Subcutaneous abdominal adipose tissue (tissue), 5 donors: ENCODE measurements around the gene CDC34.

Source experiments
- H3K27ac ChIP-seq: one replicate; pipeline ENCODE4 v1.7.0; 2013; ENCODE audit warnings: low read depth, mild to moderate bottlenecking, inconsistent platforms, low read length, moderate library complexity
- H3K27me3 ChIP-seq, 5 donors: one replicate each; pipeline ENCODE4 v1.7.0; 2013; ENCODE audit warnings: low read length in 5 of 5, inconsistent platforms in 1 of 5; ENCODE audit not compliant: control insufficient read depth in 5 of 5, insufficient read depth in 4 of 5
- H3K36me3 ChIP-seq, 5 donors: one replicate each; pipeline ENCODE4 v1.7.0; 2013; ENCODE audit warnings: low read length in 5 of 5; ENCODE audit not compliant: control insufficient read depth in 5 of 5, insufficient read depth in 5 of 5
- H3K4me1 ChIP-seq, 5 donors: one replicate each; pipeline ENCODE4 v1.7.0; 2013; ENCODE audit warnings: low read length in 5 of 5, mild to moderate bottlenecking in 3 of 5, moderate library complexity in 1 of 5; ENCODE audit not compliant: control insufficient read depth in 5 of 5, insufficient read depth in 5 of 5
- H3K4me3 ChIP-seq, 5 donors: one replicate each; pipeline ENCODE4 v1.7.0; 2013; ENCODE audit warnings: low read length in 5 of 5, low read depth in 1 of 5
- H3K9ac ChIP-seq, 5 donors: one replicate each; pipeline ENCODE4 v1.7.0; 2013; ENCODE audit warnings: low read length in 5 of 5, mild to moderate bottlenecking in 4 of 5, moderate library complexity in 3 of 5
- H3K9me3 ChIP-seq, 5 donors: one replicate each; pipeline ENCODE4 v1.7.0; 2013; ENCODE audit warnings: low read length in 5 of 5; ENCODE audit not compliant: control insufficient read depth in 5 of 5
- donor health status: healthy.
- donor health status: healthy.
- donor health status: healthy.
- donor health status: healthy.
- donor health status: healthy.

The CDC34 gene

DNA sequence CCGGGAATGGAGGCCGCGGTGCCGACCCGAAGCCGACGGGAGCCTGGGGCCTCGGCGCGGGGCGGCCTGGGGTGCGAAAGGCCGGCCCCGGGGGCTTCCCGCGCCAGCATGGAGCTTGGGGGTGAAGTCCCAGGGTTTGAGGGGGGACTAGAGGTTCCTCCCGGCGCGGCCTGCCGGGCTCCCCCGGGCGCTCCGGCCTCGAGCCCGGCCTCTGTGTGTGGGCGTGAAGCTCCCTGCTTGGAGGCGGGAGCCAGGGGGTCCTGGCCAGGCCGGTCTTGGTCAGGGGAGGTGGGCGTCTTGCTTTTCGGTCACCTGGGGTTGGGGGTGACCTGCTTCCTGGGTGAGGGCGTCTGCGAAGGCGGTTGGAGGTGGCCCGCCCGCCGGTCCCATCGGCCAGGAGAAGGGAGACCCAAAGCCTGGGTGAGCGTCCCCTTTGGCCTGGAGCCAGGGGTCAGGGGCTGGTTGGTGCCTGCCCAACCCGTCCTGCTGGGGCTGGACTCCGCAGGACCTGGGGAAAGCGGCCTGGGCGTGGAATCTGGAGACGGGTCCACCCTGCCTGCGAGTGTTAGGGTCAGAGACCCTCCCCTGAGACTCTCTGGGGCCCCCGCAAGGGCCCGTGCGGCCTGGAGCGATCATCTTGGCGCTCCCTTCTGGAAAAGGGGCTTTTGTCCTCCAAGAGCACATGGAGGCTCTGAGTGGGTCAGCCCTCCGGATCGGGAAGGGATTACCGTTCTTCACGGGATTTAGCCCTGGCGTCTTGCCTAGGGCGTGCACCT is 41.4 kb downstream of the CDC34 start:
- Histone ChIP-seq H3K4me1 (peaks cover 4 to 60% (median 50%) of the 10 kb centered on the region in 5 donors), H3K27ac (peak overlapping the region; percentile 76), H3K9me3 (no peaks in the 10 kb centered on the region)

GRCh38 chr19:573519-573825 is 41.9 kb downstream of the CDC34 start:
- no peaks in the 10 kb centered on the region for H3K9me3 ChIP-seq
- peak overlapping the region; percentile 48 to 98 (median 92) for H3K9ac ChIP-seq
- peak overlapping the region; percentile 86 to 95 (median 91) for H3K4me3 ChIP-seq
- H3K4me1 ChIP-seq: peaks cover 4 to 60% (median 50%) of the 10 kb centered on the region in 5 donors
- H3K27me3 ChIP-seq: no peaks in the 10 kb centered on the region
- H3K36me3 ChIP-seq: peaks cover 0 to 12% (median 7%) of the 10 kb centered on the region in 5 donors
- H3K27ac ChIP-seq: peak overlapping the region; percentile 76

More for the DNA sequence above, 41.4 kb downstream of the CDC34 start:
- peaks cover 0 to 7% (median 4%) of the 10 kb centered on the region in 5 donors for H3K36me3 ChIP-seq
- peak overlapping the region; percentile 48 to 98 (median 92) for H3K9ac ChIP-seq
- peak overlapping the region; percentile 86 to 95 (median 91) for H3K4me3 ChIP-seq
- no peaks in the 10 kb centered on the region for H3K27me3 ChIP-seq

DNA sequence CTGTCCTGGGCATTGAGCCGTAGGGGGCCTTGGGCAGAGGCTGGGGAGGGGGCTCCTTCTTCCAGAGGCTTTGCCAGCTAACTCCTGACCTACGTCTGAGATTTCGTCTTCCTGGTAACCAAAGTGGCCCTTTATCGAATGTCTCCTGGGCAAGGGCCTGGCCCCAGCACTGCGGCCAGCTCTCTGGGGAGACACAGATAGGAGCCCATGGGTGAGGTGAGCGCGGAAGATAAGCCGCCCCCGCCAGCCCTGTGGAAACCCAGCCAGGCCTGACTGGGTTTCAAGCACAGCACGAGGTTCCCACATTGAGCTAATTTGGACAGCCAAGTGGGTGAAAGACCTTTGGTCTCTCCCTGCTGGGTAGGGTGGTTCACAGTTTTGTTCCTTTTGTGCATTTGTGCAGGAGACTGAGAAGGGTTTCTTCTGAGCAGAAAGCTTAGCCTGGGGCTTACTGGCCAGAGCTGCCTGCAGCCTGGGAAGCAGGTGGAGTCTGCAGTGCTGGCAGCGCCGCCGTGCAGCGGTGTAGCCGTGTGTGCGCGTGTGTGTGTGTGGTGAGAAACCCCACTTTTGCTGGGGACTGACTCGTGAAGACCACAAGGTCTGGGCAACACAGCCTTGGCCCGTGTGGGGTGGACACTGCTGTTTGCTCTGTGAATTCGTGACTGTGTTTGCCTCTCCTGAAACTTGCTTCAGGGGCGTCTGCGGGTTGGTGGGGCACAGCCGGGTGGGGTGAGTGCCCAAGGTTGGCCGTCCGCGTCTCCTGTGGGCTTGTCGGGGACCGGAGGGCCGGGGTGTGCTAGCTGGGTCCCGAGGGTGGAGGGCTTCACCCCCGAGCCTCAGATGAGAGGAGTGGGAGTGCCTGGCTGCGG is 43.3 kb downstream of the CDC34 start:
- H3K27me3 ChIP-seq: no peaks in the 10 kb centered on the region
- H3K27ac ChIP-seq: peak overlapping the region; percentile 62
- H3K9ac ChIP-seq: peak overlapping the region in 2 of 5 donors; percentile 61 to 74
- peaks cover 0 to 25% (median 12%) of the 10 kb centered on the region in 5 donors for H3K36me3 ChIP-seq
- H3K4me1 ChIP-seq: peaks cover 4 to 60% (median 50%) of the 10 kb centered on the region in 5 donors
- no peaks in the 10 kb centered on the region for H3K9me3 ChIP-seq
- H3K4me3 ChIP-seq: peak overlapping the region in 4 of 5 donors; percentile 52 to 75 (median 56)

- Histone ChIP-seq H3K9me3 (no peaks in the 10 kb centered on the region), H3K27me3 (no peaks in the 10 kb centered on the region), H3K9ac (peak overlapping the region in 1 of 5 donors; percentile 61), H3K27ac (no peak overlapping the region), H3K4me3 (peak overlapping the region in 4 of 5 donors; percentile 52 to 75 (median 56)), H3K4me1 (peaks cover 4 to 60% (median 50%) of the 10 kb centered on the region in 5 donors), H3K36me3 (peaks cover 0 to 32% (median 20%) of the 10 kb centered on the region in 5 donors)
Measured at GRCh38 chr19:575527-576506, 44.3 kb downstream of the CDC34 start.

DNA sequence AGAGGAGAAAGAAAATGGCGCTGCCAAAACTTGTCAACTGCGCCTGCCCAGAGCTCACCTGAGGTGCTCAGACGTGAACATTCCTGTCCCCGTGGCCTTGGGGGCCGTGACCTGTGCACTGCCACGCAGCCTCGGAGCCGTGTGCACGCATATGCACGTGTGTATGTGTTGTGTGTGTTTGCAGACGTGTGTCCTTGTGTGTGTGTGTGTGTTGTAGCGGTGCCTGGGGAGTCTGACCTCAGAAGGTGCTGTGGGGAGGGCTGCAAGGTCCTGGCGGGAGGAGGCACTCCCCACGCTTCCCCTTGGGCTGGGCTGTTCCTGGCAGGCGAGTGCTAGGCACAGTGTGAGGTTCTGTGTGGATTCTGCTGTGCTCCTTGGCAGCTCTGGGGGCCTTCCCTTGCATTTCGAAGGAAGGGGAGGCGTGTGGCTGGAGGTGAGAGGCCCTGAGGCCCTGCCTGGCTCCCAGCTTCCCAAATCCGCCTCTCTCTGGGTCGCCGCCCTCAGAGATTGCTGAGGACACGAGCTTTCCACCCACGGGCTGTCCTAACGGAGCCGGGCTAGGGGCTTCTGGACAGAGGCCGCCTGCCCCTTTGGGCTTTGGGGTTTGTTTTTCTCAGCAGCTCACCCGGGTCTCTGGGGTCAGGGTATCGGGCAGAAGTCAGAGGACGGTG is 45.3 kb downstream of the CDC34 start:
- Histone ChIP-seq H3K27ac (no peak overlapping the region), H3K27me3 (no peaks in the 10 kb centered on the region), H3K4me3 (no peak overlapping the region), H3K9ac (no peak overlapping the region), H3K36me3 (peaks cover 0 to 41% (median 28%) of the 10 kb centered on the region in 5 donors), H3K4me1 (peaks cover 4 to 49% (median 39%) of the 10 kb centered on the region in 5 donors), H3K9me3 (no peaks in the 10 kb centered on the region)

- Histone ChIP-seq H3K27ac (no peak overlapping the region), H3K27me3 (no peaks in the 10 kb centered on the region), H3K4me1 (peaks cover 4 to 47% (median 38%) of the 10 kb centered on the region in 5 donors), H3K9me3 (no peaks in the 10 kb centered on the region), H3K36me3 (peaks cover 0 to 46% (median 32%) of the 10 kb centered on the region in 5 donors), H3K4me3 (no peak overlapping the region), H3K9ac (no peak overlapping the region)
Measured at GRCh38 chr19:577439-578392, 46.2 kb downstream of the CDC34 start.

- Histone ChIP-seq H3K27ac (no peak overlapping the region), H3K9me3 (no peaks in the 10 kb centered on the region), H3K4me3 (no peak overlapping the region), H3K9ac (no peak overlapping the region), H3K36me3 (peaks cover 0 to 55% (median 42%) of the 10 kb centered on the region in 5 donors), H3K4me1 (peaks cover 4 to 40% (median 32%) of the 10 kb centered on the region in 5 donors), H3K27me3 (no peaks in the 10 kb centered on the region)
Measured at GRCh38 chr19:579111-579841, 47.7 kb downstream of the CDC34 start.

- Histone ChIP-seq H3K27ac (no peak overlapping the region), H3K36me3 (peaks cover 0 to 55% (median 42%) of the 10 kb centered on the region in 5 donors), H3K4me1 (peaks cover 3 to 38% (median 28%) of the 10 kb centered on the region in 5 donors)
Measured at GRCh38 chr19:579842-580155, 48.2 kb downstream of the CDC34 start.

More at GRCh38 chr19:579842-580155, 48.2 kb downstream of the CDC34 start:
- H3K9ac ChIP-seq: no peak overlapping the region
- no peaks in the 10 kb centered on the region for H3K27me3 ChIP-seq
- no peak overlapping the region for H3K4me3 ChIP-seq
- no peaks in the 10 kb centered on the region for H3K9me3 ChIP-seq
